A549 (cell line): Measurements from ENCODE around the gene ZNF775. TPM values are rescaled to one million over a fixed set of nuclear protein-coding genes. Genes with fewer than 3 reads are reported as not detected.

ENCODE experiments used
- ATAC-seq, 2 experiments: fragments of 200-7000 bp in 1 of 2; fragments of >200 bp in 1 of 2; cut with Nextera tagmentation in 1 of 2; cut with Tn5 transposase in 1 of 2; 3 replicates each; pipeline versions ENCODE4 v1.8.0 to v1.9.1; 2018 to 2020; ENCODE audit warnings: mild to moderate bottlenecking in 1 of 2, moderate library complexity in 1 of 2
- CTCF ChIA-PET: fragments of 300-600 bp; sonication (Branson Sonifier 250); formaldehyde crosslinking; extraction: SDS; loops from one replicate; lab custom pipeline; 2021; ENCODE audit warnings: antibody characterized with exemption, inconsistent platforms; lab: Yijun Ruan, JAX
- POLR2A ChIA-PET: fragments of 350-600 bp; formaldehyde crosslinking; extraction: SDS; loops from one replicate; lab custom pipeline; 2021; ENCODE audit warnings: antibody characterized with exemption, inconsistent platforms; lab: Yijun Ruan, JAX
- DNase-seq, 2 experiments: peaks; one replicate each; pipeline versions ENCODE4 v3.0.0 to v3.0.0-alpha.2; 2011 to 2016; ENCODE audit warnings: low read depth in 1 of 2, low spot score in 1 of 2
- FAIRE-seq: peaks from 2 replicates; lab custom pipeline; 2011; peaks lifted over from hg19 to GRCh38; lab: Jason Lieb, UNC
- H3K27ac ChIP-seq, 2 experiments: fragments of >200 bp; sonication (Bioruptor Twin); formaldehyde crosslinking; 3 replicates each; pipeline ENCODE4 v1.5.1; 2016 to 2017
- H3K4me1 ChIP-seq: fragments of >200 bp; sonication (Bioruptor Twin); formaldehyde crosslinking; 3 replicates; pipeline ENCODE4 v1.6.1; 2016
- H3K4me2 ChIP-seq: fragments of >200 bp; sonication (Bioruptor Twin); formaldehyde crosslinking; 3 replicates; pipeline ENCODE4 v1.6.1; 2016
- H3K4me3 ChIP-seq: fragments of >200 bp; sonication (Bioruptor Twin); formaldehyde crosslinking; 3 replicates; pipeline ENCODE4 v1.5.1; 2016
- H3K9me3 ChIP-seq: fragments of >200 bp; sonication (Bioruptor Twin); formaldehyde crosslinking; 3 replicates; pipeline ENCODE4 v1.6.1; 2016
- BCL3 ChIP-seq: fragments of >200 bp; sonication (Bioruptor Twin); formaldehyde crosslinking; IDR thresholded peaks from 3 replicates; pipeline ENCODE4 v1.6.1; 2016
- CBX2 ChIP-seq: fragments of 200-600 bp; sonication (generic); IDR thresholded peaks from 2 replicates; pipeline ENCODE4 v1.6.1; 2016; ENCODE audit warnings: low read depth, mild to moderate bottlenecking, borderline replicate concordance
- CBX8 ChIP-seq: fragments of 200-600 bp; sonication (generic); IDR thresholded peaks from 2 replicates; pipeline ENCODE4 v1.6.1; 2016
- CEBPB ChIP-seq, 2 experiments: fragments of >200 bp in 1 of 2; sonication (Bioruptor Twin) in 1 of 2; formaldehyde crosslinking in 1 of 2; IDR thresholded peaks; 2 replicates each; pipeline ENCODE4 v1.6.1; 2012 to 2016
- CHD2 ChIP-seq: fragments of 150-350 bp; IDR thresholded peaks from 2 replicates; pipeline ENCODE4 v1.6.1; 2014; ENCODE audit warnings: low read length; ENCODE audit not compliant: partially characterized antibody
- E2F6 ChIP-seq: IDR thresholded peaks from 2 replicates; pipeline ENCODE4 v1.6.1; 2012; ENCODE audit warnings: low read depth, borderline replicate concordance
- EP300 ChIP-seq, 2 experiments: fragments of >200 bp; sonication (Bioruptor Twin); formaldehyde crosslinking; IDR thresholded peaks; 2 replicates in 1 of 2; 3 replicates in 1 of 2; pipeline ENCODE4 v1.6.1; 2016 to 2017
- FOXS1 ChIP-seq: fragments of 250-450 bp; sonication (Bioruptor Pico); IDR thresholded peaks from 2 replicates; pipeline ENCODE4 v1.5.0; 2020; ENCODE audit warnings: mild to moderate bottlenecking, moderate library complexity
- HDAC2 ChIP-seq: fragments of 200-600 bp; sonication (generic); IDR thresholded peaks from 2 replicates; pipeline ENCODE4 v1.6.1; 2016
- JUNB ChIP-seq: fragments of >200 bp; sonication (Bioruptor Twin); formaldehyde crosslinking; IDR thresholded peaks from 2 replicates; pipeline ENCODE4 v1.6.1; 2016
- NPAS2 ChIP-seq: fragments of 250-450 bp; sonication (Bioruptor Pico); IDR thresholded peaks from 2 replicates; pipeline ENCODE4 v1.8.0; 2022; ENCODE audit warnings: mild to moderate bottlenecking, moderate library complexity, borderline replicate concordance
- POLR2A ChIP-seq: IDR thresholded peaks from 2 replicates; pipeline ENCODE4 v1.6.1; 2012; ENCODE audit warnings: mild to moderate bottlenecking, low read length
- POLR2AphosphoS2 ChIP-seq: conservative IDR thresholded peaks from 2 replicates; pipeline ENCODE4 v1.6.1; 2012; ENCODE audit warnings: low read length, improper control_type of control experiment, inconsistent platforms
- RCOR1 ChIP-seq: fragments of 150-350 bp; IDR thresholded peaks from 2 replicates; pipeline ENCODE4 v1.6.1; 2014; ENCODE audit warnings: antibody characterized with exemption, low read length, low read depth
- RFX5 ChIP-seq: fragments of 450-650 bp; IDR thresholded peaks from 2 replicates; pipeline ENCODE4 v1.7.1; 2014; ENCODE audit warnings: antibody characterized with exemption, mild to moderate bottlenecking, moderate library complexity
- SMC3 ChIP-seq: fragments of >200 bp; sonication (Bioruptor Twin); formaldehyde crosslinking; IDR thresholded peaks from 3 replicates; pipeline ENCODE4 v1.6.1; 2018; ENCODE audit warnings: inconsistent platforms
- ZSCAN20 ChIP-seq: fragments of 250-450 bp; sonication (Bioruptor Pico); IDR thresholded peaks from 2 replicates; pipeline ENCODE4 v1.8.0; 2022; ENCODE audit warnings: mild to moderate bottlenecking, moderate library complexity
- WGBS: methylation state at CpG from one replicate; pipeline ENCODE4 v1.1.6; 2017; ENCODE audit errors: missing lambda C conversion rate; 5-methylcytosine and 5-hydroxymethylcytosine counted together
- polyA plus RNA-seq, 4 experiments: library from polyadenylated mRNA; depleted of rRNA in 3 of 4; stranded (reverse); fragments of >200 nt; fragmentation: RNase III in 1 of 4; extraction: RNeasy Plus Mini Kit Qiagen cat#74134 plus additional on column Dnase treatment in 1 of 4; gene quantifications; 2 replicates in 3 of 4; 3 replicates in 1 of 4; pipeline ENCODE4 v1.2.3, GENCODE V29; 2011 to 2017
- TF ChIP-seq, protein P1 (sequence below): fragments of >200 bp; sonication (Bioruptor Twin); formaldehyde crosslinking; IDR thresholded peaks from 2 replicates; pipeline ENCODE4 v1.6.1; 2016
- TF ChIP-seq, protein P2 (sequence below): fragments of 250-450 bp; sonication (Bioruptor Pico); IDR thresholded peaks from 2 replicates; pipeline ENCODE4 v1.5.0; 2020; ENCODE audit warnings: low read depth, mild to moderate bottlenecking, moderate library complexity
- TF ChIP-seq, protein P3 (sequence below): fragments of 200-600 bp; sonication (generic); IDR thresholded peaks from 2 replicates; pipeline ENCODE4 v1.6.1; 2016; ENCODE audit warnings: antibody characterized with exemption, mild to moderate bottlenecking, moderate library complexity
- TF ChIP-seq, protein P4 (sequence below): fragments of 450-650 bp; IDR thresholded peaks from 2 replicates; pipeline ENCODE4 v1.6.1; 2014; ENCODE audit warnings: antibody characterized with exemption

The ZNF775 gene
- polyA plus RNA-seq, 2 of the 4 experiments (the other 2 are of a cell fraction) = 1.7 to 5.4 TPM

GRCh38 chr7:150363872-150364271, 15.3 kb upstream of the ZNF775 start:
- H3K4me2 ChIP-seq = no peak overlapping the region
- H3K9me3 ChIP-seq = no peaks in the 10 kb centered on the region
- TF ChIP-seq SMC3 (no peak), NPAS2 (no peak), POLR2AphosphoS2 (no peak), CBX8 (no peak), RFX5 (no peak), HDAC2 (no peak), RCOR1 (no peak), E2F6 (no peak), EP300 (IDR thresholded peaks at IDR 0.05) (no peak), ZSCAN20 (CRISPR knock-in tag) (no peak), FOXS1 (CRISPR knock-in tag) (no peak)
- TF ChIP-seq, protein P1, sequence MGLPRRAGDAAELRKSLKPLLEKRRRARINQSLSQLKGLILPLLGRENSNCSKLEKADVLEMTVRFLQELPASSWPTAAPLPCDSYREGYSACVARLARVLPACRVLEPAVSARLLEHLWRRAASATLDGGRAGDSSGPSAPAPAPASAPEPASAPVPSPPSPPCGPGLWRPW = no peak
- H3K27ac ChIP-seq = no peak overlapping the region
- peaks cover 9% of the 10 kb centered on the region; the same call in 2 of the 3 replicates for H3K4me1 ChIP-seq
- H3K4me3 ChIP-seq = no peak overlapping the region
- FAIRE-seq (no peak), ATAC-seq (no peak), DNase-seq (no peak)
- POLR2A ChIA-PET = no interaction called here
- CTCF ChIA-PET = interaction anchor here (1.8 kb wide), 1 partner anchor 58 kb away, joined by 6 read pairs; no protein-coding TSS in a partner anchor
- WGBS = 89% methylated on average over 5 of the region's 5 CpGs

DNA sequence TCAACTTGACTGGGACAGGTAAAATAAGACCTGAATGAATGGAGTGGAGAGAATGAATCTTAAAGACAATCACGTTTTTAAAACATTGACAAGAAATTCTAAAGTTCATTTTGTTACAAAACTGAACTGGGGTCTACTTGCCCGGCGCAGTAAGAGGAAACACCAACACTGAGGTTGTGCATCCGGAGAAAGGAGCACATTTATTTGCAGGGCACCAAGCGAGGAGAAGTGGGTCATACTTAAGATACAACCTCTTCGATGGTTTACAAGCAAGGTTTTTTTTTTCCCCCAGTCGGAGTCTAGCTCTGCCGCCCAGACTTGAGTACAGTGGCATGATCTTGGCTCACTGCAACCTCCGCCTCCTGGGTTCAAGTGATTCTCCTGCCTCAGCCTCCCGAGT, 13.9 kb upstream of the ZNF775 start:
- 90% methylated on average over 10 of the region's 10 CpGs for WGBS
- DNase-seq (no peak), FAIRE-seq (no peak), ATAC-seq (no peak)
- H3K27ac ChIP-seq = no peak overlapping the region
- TF ChIP-seq, protein P2, sequence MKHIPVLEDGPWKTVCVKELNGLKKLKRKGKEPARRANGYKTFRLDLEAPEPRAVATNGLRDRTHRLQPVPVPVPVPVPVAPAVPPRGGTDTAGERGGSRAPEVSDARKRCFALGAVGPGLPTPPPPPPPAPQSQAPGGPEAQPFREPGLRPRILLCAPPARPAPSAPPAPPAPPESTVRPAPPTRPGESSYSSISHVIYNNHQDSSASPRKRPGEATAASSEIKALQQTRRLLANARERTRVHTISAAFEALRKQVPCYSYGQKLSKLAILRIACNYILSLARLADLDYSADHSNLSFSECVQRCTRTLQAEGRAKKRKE (CRISPR knock-in tag) = no peak
- TF ChIP-seq RFX5 (no peak), CBX2 (no peak), JUNB (no peak), CHD2 (no peak), E2F6 (no peak), RCOR1 (no peak), POLR2A (no peak), BCL3 (no peak), CEBPB (IDR thresholded peaks at IDR 0.05) (no peak)
- TF ChIP-seq, protein P3, sequence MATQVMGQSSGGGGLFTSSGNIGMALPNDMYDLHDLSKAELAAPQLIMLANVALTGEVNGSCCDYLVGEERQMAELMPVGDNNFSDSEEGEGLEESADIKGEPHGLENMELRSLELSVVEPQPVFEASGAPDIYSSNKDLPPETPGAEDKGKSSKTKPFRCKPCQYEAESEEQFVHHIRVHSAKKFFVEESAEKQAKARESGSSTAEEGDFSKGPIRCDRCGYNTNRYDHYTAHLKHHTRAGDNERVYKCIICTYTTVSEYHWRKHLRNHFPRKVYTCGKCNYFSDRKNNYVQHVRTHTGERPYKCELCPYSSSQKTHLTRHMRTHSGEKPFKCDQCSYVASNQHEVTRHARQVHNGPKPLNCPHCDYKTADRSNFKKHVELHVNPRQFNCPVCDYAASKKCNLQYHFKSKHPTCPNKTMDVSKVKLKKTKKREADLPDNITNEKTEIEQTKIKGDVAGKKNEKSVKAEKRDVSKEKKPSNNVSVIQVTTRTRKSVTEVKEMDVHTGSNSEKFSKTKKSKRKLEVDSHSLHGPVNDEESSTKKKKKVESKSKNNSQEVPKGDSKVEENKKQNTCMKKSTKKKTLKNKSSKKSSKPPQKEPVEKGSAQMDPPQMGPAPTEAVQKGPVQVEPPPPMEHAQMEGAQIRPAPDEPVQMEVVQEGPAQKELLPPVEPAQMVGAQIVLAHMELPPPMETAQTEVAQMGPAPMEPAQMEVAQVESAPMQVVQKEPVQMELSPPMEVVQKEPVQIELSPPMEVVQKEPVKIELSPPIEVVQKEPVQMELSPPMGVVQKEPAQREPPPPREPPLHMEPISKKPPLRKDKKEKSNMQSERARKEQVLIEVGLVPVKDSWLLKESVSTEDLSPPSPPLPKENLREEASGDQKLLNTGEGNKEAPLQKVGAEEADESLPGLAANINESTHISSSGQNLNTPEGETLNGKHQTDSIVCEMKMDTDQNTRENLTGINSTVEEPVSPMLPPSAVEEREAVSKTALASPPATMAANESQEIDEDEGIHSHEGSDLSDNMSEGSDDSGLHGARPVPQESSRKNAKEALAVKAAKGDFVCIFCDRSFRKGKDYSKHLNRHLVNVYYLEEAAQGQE = no peak
- TF ChIP-seq, protein P4, sequence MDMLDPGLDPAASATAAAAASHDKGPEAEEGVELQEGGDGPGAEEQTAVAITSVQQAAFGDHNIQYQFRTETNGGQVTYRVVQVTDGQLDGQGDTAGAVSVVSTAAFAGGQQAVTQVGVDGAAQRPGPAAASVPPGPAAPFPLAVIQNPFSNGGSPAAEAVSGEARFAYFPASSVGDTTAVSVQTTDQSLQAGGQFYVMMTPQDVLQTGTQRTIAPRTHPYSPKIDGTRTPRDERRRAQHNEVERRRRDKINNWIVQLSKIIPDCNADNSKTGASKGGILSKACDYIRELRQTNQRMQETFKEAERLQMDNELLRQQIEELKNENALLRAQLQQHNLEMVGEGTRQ = no peak
- no peak overlapping the region for H3K4me3 ChIP-seq
- no peaks in the 10 kb centered on the region for H3K9me3 ChIP-seq
- POLR2A ChIA-PET = no interaction called here
- no peak overlapping the region for H3K4me2 ChIP-seq
- CTCF ChIA-PET = interaction anchor here (0.7 to 6.7 kb wide), 4 partner anchors 9 to 527 kb away, joined by 3 to 44 read pairs (median 4); partner anchors contain the start of gene ZNF862
- peaks cover 13% of the 10 kb centered on the region; the same call in 2 of the 3 replicates for H3K4me1 ChIP-seq
